Activated CD4-positive, CD25-positive, alpha-beta regulatory T cell treated with anti-CD3 and anti-CD28 coated beads, Interleukin-2, amount 50 U/mL, for 16 hours (primary cell): ENCODE data around the gene SLCO2A1.

ENCODE experiments used
- DNase-seq: peaks from one replicate; pipeline ENCODE4 v3.0.0-alpha.2; 2020; ENCODE audit warnings: low read depth, low spot score

The SLCO2A1 gene

DNA sequence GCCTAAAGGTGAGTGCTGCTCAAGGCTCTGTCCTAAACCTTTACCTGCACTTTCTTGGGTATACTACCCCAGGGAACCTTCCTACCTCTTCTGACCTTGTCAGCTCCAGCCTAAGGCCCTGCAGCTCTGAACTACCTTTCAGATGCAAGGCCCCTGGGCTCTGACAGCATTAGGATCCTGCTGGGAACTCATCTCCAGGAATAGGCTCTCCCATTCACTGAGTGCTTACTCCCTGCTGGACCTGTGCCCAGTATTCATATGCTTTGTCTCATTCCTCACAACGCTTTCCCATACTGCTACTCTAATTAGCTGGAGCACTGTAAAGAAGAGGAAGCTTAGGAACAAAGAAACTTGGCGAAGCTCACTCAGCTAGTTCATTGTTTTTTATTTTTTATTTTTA lies 80.3 kb downstream of the SLCO2A1 start:
- DNase-seq, result no peak

- DNase-seq, result no peak
These were observed 80.7 kb downstream of the SLCO2A1 start for GRCh38 chr3:133948996-133949395.

DNA sequence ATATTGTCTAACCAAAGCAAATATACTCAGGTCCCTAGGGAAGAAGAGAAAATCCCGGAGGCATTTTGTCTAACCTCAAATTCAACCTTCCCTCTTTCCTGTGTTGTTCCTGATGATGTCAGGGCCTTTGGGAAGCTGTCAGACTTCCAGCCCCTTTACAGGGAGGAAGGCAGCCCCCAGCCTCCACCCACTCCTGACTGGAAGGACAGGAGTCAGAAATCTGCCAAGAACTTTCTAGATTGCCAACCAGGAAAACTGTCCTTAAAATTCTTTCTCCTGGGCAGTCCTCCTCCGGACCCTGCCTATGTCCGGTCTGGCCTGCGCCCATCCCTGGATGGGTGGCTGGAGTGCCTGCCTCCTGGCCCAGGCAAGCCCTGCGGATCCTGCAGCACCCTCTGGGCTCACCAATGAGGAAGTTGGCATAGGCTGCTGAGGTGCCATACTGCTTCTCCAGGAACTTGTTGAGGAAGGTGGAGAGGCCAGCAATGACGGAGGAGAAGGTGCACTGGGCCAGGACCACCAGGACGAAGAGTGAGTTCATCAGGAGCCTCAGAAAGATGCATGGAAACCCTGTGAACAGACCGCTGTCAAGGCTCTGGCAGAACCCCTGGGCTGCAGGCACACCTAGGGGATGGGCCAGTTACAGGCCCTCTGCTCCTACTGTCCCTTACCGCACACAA lies 81.5 kb downstream of the SLCO2A1 start:
- no peak for DNase-seq

GRCh38 chr3:133945381-133946095 lies 84.2 kb downstream of the SLCO2A1 start:
- DNase-seq, result no peak

DNA sequence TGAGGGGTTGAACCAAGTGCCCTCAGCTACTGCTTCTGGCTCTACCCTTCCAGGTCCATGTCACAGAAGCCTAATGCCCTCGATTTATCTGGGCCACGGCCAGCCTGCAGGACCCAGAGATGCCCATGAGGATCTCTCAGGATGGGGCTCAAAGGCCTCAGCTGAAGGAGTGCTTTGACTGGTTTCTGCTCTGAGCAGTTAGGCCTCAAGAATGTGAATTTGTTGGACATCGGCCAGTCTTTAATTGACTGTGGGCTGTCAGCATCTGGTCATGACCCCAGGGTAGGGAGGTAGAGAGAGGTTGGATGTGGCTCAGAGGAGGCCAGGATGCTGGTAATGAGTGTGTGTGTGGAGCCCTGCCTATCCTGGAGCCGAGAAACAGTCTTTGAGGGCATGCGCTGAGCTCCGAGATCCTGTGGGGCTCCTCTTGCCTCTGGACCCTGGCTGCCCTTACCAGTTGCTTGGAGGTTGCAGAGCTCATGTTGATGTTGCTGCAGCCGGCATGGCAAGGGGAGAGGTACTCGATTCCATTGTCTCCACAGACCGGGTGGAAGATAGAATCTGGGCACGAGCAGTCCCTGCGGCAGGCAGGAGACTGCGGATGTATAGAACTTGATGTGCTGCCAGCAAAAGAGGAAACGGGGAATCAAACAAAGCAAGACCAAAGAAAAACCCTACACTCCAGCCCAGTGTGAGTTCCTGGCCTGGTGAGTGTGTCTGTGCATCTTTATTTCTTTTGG lies 84.9 kb downstream of the SLCO2A1 start:
- DNase-seq, result no peak

DNA sequence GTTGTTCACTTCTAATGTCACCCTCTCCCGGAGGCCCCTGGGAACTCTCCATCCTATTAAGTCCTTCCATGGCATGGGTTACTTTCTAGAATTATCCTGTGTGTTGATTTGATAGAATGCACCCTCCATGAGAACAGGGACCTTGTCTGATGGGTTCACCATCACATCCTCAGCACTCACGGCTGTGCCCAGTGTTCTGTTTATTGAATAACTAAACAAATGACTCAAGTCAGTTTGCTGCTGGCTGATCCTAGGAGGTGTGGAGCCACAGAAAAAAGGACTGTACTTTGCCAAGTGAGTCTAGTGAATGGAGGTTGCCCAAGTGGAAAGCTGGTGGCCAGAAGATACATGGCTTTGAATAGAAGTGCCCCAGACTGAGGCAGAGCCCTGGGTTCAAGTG lies 85.5 kb downstream of the SLCO2A1 start:
- DNase-seq, result no peak

- no peak for DNase-seq
These were observed 86.0 kb downstream of the SLCO2A1 start for GRCh38 chr3:133943639-133944141.

GRCh38 chr3:133943031-133943535 lies 86.6 kb downstream of the SLCO2A1 start:
- no peak for DNase-seq

GRCh38 chr3:133941415-133941821 lies 88.3 kb downstream of the SLCO2A1 start:
- no peak for DNase-seq

DNA sequence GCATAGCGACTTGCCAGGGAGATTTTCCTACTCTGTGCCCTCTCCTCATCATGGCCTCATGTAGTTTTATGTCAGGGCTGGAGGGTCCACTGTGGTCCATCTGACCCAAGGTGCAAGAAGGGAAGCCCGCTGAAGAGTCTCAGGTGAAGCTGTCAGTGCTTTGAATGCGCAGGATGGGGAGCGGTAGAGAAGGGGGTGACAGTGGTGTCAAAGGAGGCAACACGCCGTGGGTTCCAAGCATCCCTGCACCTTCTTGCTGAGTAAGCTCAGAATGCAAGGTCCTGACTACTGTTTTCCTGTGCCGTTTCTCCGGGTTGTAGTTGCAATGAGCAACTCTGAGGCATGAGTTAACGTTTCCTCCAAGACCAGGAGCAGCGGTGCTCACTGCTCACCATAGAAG lies 89.2 kb downstream of the SLCO2A1 start:
- DNase-seq, result no peak

GRCh38 chr3:133939463-133939835 lies 90.3 kb downstream of the SLCO2A1 start:
- DNase-seq, result no peak

GRCh38 chr3:133938770-133939462 lies 90.8 kb downstream of the SLCO2A1 start:
- no peak for DNase-seq

- no peak for DNase-seq
These were observed 91.7 kb downstream of the SLCO2A1 start for GRCh38 chr3:133937756-133938601.

DNA sequence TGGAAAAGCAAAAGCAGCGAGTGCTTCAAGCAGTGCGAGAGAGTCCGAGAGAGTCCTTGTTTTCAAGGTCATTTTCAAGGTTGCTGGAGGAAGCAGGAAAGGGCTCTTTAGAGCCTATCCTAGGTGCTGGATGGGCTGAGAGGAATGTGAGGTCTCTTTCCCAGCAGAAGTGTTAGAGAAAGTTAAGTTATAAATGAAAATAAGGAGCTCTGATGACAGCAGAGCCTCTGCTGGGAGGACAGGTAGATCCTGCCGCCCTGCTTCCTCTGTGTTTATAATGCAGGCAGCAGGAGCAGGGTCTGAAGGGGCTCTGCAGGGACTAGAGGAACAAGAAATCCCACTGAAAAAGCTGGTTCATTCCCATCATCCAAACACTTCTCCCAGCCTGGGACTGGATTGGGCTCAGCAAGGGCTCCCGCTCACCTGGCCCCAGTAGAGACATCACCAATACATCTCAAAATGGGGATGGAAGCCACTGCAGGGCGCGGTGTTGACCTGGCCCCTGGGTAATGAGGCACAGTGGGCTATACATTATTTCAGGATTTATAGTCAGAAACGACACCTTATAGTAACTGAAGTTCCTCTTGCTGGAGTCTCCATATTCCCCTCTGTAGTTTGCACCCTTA lies 92.6 kb downstream of the SLCO2A1 start:
- no peak for DNase-seq

DNA sequence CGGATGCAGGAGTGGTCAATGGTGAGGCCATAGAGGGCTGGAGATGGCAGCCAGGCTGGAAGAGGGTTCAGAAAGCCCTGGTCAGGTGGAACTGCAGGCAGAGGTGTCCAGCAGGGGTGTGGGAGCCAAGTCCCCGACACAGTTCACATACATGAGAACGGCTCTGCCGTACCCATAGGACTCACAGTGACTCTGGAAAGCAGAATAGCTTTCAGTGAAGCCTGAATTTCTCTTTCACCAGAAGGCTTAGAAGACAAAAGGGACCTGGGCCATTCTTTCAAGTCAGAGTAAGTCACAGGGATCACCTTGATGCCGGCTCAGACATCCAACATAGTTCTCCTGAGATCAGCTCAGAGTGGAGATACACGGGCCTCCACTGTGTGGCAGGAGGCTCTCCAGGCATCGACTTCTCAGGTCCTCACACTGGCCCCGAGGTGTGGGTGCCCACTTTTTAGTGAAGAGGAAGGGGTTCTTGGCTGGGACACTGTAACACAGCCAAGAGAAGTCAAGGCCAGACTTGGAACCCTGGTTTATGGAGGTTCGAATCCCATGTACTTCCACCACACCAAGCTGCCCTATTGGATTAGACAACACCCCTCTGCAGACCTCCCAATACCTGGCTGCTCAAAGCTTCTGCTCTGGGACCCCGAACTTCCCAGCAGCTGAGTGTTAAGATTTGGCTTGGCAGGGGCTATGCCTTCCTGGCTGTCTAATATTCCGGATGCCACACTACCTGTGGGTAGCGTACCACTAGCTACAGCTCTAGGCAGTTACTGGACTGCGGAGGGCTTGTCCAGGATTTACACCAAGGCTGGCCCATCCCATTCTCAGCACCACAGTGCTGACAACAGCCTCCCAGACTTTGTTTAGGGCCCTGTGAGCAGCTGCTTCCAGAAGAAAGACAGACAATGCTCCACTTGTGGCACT lies 93.6 kb downstream of the SLCO2A1 start:
- DNase-seq, result no peak

GRCh38 chr3:133934996-133935842 lies 94.5 kb downstream of the SLCO2A1 start:
- no peak for DNase-seq

- DNase-seq, result no peak
These were observed 95.4 kb downstream of the SLCO2A1 start for GRCh38 chr3:133934073-133934970.
